Right kidney (tissue), 1 donor: Measurements from ENCODE around the gene PAK6.

Experiments used
- DNase-seq: peaks from one replicate; pipeline ENCODE4 v3.0.0-alpha.2; 2016

The PAK6 gene

DNA sequence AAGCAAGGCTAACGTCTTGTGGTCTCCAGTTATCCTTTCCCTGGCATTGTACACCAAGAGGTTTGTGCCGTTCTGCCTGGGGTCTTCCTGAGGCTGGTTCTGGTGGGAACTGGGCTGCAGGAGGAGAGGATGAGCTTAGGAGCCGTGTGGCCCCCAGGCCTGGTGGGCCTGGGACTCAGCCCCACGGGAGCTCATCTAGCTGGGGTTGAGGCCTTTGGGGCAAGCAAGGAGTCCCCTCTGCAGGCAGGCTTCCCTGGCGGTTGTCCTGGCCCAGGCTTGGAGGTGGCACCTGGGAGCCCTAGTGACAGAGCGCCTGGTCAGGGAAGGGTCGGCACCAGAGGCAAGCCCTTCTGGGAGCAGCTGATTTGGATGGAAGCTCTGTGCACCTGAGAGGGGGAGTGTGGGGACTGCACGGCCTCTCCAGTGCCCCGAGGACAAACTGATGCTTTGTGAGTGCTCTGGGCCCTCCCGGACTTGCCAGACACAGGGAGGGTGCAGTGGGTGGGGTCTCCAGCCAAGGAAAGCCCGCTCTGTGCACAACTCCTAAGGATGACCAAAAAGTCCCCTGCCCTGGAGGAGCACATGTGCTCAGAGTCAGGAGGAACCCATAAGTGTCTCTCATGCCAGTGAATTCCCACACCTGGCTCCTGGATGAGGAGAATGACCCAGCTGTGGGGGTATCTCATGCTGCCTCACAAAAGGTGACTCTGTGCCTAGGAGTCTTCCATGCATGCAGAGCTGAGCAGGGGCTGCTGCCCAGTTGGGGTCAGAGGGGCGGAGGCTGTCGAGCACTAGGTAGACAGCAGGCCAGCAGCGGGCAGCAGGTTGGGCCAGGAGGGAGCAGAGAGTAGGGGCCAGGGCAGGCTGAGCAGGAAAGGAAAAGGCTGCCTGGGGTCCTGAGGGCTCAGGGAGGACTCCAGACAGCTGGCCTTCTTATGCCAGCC lies 2.7 kb downstream of the PAK6 start:
- no peak for DNase-seq

DNA sequence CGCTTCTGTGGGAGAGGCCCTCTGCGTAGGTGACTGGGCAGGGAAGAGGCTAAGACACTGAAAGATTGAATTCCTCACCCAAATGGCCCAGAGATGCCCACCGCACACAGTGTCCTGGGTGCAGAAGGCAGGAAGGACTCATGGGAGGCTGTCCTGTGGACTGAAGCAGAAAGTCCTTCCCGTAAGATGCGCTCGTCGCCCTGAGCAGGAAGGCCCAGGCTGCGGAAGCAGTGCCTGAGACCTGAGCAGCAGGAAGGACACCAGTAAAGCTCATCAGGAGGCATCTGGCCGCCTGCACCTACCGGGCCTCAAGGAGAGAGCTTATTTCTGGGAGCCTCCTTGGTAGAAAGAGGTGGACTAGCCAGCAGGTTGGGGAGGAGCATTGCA lies 3.3 kb downstream of the PAK6 start:
- DNase-seq, result no peak

DNA sequence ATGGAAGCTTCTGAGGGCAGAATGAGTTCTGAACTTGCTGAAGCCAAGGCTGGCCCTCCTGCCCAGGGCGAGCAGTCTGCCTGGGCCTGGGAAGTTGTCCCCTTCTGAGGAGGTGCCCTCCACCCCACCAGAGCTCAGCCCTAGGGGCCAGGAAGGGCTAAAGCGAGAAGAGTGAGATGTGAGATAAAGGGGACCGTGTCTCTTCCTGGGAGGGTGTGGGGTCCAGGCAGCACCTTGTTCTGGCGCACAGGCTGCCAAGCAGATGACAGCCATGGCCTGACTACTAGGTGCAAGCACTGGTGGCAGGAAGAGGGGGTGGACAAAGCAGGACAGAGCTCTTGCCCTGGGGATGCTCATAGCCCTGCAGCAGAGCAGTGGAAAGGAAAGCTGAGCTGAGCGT lies 3.7 kb downstream of the PAK6 start:
- no peak for DNase-seq

DNA sequence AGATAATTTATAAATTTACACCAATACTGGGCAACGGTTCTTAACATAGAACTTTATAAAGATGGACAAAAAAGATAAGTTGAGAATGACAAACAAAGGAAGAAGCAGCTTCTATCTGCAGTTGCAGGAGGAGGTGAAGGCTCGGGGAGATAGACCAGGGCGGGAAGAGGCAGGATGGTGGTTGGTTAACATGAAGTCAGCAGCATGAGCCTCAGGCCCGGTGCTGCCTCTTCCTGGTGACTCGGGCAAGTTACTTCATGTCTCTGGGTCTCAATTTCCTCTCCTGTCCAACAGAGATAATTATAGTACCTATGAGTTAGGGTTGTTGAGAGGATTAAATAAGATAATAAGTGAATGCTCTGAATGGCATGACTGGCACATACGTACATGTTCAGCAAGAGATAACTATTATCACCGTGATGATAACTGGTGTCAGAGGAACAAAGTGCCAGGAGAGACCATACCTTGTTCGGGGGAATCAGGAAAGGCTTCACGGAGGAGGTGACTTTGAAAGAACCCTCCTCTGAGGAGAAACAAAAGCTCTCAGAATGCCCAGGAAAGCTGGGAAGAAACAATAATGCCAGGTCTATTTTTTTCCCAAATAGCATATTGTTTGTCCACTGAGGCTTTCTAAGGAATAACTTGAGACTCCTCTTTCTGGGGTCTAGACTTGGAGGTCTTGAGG lies 4.4 kb downstream of the PAK6 start:
- no peak for DNase-seq

DNA sequence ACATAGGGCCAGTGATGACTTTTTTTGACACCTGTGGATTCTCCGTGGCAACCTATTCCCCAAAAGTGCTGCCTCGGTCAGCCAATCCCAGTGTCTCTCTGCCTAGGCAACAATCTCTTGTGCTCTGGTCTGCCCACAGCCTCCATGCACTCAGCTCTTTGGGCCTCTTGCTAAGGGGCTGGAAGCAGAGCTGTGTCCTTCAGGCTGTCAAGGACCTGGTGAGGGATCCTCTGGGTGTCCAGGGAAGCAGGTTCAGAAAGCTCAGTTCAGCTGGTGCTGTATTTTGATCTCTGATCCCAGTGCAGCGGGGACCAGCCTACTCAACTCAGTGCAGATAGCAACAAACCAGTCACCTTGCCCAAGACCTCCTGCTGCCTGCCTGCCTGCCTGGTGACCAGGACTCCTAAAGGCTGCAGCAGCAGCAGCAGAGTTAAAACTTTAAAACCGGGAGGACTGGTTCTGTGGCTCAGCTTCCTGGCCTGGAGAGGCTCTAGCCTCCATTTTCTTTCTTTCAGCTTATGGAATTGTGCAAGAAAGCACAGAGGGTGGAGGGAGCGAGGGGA lies 6.2 kb downstream of the PAK6 start:
- DNase-seq, result peak; percentile 35

DNA sequence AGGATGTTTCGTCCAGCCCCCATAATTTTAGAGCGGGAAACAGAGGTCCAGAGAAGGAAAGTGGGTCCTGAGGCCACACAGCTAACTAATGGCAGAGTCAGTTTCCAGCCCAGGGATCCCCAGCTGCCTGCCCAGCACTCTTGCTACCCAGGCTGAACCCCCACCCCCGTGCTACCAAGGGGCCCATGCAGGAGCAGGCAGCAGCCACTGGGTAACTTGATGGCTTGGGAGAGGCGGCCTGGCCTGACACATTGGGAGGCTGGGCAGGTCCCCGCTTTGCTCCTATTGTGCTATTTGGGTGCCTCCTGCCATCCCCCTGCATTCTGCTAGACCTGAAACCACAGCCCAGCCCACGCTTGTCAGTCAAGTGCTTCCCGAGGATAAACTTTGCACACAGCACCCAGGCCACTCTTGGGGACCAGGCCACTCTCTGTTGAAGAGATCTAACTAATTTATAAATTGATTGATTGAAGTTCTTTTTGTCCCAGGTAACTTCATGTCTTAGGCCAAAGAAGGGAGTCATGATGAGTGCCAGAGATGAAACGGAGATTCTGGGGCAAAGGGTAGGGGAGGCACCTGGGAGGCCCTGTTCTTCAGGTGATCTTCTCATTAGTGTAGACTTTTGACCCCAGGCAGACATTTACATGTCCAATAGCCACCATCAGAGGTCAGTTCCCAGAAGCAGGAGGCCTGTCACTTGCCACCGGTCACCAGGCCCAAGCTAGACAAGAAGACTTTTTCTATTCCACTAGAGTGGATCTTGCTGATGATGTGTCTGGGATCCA lies 7.0 kb downstream of the PAK6 start:
- no peak for DNase-seq

DNA sequence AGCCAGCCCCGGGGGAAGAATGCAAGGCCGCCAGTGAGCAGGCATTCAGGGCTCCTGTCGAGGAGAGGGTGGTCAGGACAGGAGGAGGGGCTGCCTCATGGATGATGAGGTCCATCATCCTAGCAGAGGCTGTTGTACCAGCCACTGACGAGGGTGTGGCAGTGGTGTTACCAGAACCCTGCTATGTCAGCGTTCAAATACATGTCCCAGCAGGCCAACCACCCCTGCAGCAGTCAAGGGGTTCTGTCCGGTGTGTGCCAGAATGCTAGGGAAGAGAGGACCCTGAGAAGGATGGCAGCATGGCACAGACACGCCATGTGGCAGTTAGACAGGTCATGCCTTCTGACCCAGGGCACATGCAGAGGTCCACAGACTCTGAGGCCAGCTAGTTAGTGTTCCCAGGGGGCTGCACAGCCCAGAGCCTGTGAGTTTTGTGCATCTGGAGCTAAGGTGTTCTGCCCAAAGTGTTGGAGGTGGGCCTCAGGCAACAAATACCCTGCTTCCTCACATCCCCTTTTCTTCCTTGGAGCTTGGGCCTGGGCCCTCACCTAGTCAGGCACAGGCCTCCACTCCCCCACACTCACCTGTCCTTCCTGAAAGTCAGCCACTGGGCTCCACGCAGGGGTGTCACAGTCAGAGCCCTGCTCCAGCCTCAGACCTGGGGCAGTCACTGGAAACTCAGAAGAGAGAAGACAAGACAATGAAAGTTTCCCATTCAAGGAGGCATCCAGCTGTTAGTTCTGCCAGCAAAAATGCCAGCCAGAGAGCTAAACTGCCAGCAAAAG lies 7.8 kb downstream of the PAK6 start:
- no peak for DNase-seq

DNA sequence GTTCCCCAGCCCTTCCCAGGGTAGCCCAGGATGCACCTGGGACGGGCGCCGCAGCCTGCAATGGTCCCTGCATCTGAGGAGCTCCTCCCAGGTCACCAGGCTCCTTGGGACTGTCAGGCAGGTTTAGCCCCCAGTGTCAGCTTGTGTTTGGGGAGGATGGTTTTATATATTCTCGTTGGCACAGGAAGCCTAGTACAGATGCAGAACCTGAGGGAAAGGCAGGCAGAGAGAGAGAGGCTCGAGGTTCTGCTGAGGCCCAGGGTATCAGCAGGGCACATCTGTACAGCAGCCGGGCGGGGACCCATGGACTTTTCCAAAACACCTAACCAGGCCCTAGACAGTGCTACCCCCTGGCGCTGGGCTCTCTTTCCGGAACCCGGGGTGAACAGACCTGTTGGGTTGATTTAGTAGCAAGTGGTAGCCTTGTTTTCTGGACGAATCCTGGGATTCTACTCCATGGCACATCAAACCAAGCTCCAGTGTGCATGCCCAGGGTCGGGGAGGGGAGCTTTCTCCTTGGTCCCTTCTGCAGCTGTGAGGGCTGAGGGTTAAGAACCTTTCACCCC lies 8.6 kb downstream of the PAK6 start:
- no peak for DNase-seq

DNA sequence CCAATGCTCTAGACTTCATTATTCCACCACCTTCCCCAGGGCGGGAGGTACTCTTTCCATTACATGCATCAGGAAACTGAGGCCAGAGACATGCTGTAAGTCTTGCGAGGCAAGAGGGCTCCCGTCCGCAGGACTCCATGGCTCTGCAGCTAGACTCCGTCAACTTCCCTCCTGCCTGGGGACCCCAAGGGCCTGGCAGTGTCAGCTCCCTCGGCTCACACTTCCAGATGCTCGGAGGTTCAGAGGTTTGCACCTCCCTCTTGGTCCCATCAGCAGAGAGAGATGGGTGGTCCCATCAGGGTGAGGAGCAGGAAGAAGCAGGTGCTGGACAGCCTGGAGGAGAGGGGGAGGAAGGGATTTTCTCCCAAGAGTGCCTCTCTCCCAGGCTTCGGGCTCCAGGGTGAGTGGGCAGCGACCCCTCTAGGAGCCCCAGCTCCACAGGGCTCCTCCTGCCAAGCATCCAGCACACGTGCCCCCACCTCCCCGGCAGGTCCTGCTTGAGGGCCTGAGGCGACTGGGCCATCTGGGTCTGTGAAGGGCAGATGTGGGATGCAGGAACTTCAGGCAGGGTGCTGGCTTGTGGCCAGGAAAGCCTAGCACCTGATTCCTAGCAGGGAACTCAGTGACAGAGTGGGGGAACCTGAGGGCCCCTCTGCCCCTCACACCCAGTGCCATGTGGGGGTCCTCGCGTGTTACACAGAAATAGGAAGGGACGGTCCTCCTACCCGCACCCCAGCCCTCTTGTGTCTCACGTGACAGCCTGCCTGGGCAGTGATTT lies 9.3 kb downstream of the PAK6 start:
- DNase-seq, result no peak

DNA sequence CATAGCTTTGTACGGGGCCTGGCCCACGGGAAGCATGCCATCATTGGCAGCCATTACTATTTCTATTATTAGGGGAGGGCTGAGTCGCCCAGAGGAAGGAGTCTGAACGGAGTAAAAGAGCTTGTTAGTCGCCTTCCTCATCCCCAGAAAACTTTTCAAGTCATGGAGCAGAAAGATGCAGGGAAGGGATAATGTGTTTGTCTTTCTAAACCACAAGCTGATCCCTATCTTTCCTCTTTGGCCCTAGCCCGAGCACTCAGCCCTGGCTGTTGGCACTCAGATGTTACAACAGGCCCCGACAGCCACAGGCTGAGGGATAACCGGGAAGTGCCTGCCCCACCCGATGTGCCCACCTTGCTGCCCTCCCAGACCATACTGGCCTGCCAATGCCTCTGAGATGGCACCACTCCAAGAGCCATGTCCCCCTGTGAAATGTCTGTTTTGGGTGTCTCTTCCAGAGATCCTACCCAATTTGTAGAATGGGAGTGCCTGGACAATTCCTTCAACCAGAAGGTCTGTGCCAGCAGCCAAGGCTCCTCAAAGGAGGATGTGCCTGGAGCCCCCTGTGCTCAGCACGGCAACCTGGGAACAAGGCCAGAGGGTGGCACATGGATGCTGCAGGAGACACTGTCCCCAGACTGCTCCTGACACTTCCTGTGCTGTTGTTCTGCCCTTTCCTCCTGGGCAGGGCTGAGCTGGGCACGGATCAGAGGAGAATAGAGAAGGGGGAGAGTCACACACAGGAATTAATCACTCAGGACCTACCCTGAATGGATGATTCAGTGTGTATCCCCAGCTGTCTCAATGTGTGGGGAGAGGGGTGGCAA lies 10.8 kb downstream of the PAK6 start:
- no peak for DNase-seq

DNA sequence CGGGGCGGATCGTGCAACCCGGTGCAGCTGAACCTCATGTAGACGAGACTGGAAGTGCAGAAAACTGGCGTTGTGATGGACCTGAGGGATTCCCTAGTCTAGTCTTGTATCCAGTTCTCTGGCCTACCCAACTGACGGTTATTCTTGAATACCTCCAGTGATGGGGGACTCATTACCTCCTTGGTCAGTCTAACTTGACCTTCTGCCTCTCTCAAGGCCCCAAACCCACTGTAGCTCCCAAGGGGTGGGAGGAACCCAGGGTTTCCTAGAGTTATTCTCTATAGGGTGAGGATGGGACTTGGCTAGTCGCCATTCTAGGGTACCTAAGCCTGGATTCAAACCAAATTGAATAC lies 11.4 kb downstream of the PAK6 start:
- DNase-seq, result no peak

DNA sequence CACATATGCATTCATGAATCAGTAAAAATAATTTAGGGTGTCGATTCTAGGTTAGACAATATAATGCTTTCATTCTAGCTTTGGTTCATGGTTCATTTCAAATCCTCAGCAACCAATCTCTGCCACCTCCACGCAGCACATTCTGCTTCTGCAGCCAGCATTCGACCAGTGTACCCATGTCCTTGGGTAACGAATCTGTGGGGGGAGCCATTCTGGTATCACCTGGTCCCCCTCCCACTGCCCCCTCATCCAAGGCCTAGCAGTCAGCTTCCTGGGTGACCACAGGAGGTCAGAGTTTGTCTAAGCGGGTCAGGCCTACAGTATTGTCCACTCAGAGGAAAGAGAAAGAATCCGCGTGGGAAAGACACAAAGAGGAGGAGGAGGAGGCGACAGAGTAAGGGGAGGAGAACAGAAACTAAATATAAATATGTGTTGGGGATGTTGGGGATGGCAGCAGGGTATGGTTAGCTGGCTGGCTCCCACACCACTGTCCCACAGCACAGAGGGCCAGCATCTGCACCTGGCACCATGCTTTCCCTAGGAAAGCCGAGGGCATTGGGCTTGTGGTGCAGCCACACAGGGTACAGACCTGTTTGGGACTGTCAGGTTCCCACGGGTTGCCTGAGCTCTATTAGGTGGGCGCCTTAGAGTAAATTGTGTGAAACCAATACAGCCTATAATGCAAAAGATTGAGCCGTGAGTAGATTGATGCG lies 12.1 kb downstream of the PAK6 start:
- DNase-seq, result no peak

DNA sequence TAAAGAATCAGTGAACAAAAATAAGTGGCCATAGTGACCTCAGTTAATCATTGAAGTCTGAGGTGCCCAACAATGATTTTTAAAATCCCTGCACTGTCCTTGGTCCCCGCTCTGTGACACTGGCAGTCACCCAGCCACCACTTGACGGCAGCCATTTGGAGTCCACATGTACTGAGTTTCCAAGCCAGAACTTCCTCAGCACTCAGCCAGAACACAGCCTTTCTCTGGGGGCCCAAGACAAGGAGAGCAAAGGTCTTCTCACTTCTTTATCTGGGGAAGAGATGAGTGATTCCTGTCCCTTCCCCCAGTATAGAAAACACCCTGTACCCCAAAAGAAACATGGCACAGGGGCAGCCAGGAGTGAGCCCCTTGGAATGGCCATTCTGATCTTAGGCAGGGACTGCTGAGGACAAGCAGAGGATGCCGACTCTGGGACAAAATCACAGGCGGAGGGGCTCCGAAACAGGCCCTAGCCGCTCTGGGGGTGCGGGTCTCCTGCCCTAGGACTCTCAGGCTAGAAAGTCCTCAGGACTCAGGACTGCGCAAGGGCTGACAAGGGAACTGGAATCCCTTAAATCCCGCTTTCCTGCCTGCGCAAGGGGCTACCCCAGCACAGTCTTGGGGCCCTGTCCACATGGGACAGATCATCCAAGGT lies 12.8 kb downstream of the PAK6 start:
- DNase-seq, result no peak

DNA sequence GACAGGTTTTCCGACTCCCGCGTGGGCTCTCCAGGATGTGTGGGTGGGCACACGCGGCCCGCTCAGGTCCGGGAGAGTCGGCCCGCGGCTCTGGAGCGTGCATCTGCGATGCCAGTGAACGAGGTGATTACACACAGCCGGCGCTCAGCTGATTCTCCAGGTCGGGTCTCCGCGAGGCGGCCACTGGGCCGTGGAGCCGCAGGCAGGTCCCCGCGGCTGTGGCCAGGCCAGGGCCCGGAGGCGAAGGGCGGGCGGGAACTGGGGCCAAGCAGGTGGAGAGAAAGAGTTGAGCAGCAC lies 13.2 kb downstream of the PAK6 start:
- no peak for DNase-seq

DNA sequence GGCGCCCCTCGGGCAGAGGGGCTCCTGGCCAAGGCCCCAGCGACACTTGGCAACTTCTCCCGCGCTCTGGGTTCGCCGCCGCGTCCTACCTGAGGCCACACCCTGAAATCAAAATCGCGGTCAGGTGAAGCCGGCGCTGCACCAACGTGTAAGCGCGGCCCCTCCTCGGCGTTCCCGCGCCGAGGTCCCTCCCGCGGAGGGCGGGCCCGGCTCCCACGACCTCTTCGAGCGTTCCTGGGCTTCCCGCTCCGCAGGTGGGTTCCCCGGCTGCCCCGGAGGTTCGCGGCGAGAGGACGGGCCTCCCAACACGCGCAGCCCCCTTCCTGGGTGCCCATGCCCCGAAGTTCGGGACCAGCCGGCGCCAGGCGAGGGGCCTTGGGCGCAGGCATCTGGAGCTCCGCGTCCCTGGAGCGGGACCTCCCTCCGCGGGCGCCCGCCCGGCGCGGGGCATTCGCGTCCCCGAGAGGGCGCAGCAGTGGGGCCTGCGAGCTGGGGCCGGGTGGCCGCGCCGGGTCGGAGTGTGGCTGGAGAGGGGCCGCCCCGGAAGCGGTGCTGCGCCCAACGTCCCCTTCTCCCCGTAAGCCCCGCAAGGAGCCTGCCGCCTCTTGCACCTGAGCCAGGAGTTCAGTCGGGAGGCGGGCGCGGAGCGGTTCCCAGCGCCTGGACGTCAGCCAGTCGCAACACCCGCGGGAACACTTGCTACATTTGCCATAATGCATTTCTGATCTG lies 13.7 kb downstream of the PAK6 start:
- peak; percentile 80 for DNase-seq

DNA sequence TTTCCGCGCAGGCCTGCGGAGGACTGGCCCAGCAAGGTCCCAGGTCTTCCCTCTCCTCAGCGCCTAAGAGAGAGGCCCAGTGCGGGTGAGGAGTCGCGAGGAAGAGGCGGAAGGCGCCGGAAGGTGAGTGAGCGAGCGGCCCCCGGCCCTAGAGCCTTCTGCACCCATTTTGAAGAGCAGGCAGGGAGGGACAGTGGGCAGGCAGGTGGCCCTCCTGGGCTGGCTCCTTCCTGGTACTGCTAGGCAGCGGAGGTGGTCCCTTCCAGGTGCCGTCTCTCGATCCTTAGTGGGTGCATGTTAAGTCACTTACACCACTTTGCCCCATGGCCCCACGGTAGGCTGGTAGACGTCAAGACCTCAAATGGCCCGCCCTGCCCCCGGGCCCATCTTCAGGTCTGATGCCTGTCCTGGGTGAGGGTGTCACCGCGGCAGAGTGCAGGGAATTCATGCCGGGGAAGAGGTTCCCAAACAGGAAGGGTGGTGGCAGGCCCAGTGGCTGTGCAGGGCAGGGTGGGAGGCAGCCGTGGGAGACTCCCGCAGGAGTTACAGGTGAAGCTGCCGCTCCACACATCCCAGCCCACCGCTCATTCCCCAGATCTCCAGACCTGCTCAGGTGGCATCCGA lies 14.4 kb downstream of the PAK6 start:
- no peak for DNase-seq

DNA sequence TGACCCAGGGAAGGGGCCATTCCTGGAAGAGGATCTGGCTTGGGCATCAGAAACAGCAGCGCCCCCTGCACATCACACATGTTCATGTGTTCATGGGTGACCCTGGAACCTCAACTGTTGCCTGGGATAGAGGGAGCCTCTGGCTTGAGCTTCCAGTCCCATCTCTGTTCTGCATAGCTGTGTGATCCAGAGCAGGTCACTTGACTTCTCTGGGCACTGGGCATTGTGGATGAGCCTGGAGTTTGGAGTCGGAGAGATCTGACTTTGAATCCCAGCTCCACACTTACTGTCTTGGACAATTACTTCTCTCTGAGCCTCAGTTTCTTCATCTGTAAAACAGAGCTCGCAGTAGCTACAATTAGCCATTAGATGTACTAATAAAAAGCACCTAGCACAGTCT lies 15.6 kb downstream of the PAK6 start:
- no peak for DNase-seq

DNA sequence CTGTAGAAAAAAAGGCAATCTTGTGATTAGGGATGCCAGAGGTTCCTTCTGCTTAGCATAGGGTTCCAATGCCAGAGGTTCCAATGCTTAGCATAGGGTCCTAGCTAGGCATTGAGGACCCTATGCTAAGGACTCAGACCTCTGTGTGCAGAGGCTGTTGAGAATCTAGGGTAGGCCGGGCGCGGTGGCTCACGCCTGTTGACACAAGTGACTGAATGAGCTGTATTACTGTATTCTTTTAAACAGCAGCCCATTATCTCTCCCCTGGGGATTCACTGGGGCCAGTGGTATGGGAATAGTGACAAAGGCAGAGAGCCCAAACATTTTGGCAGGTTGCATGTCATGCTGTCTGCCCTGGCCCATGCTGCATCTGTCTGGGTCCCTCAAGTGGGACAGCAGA lies 16.2 kb downstream of the PAK6 start:
- DNase-seq, result no peak
